ENCODE data around the gene CREG1. TPM values are rescaled to one million over a fixed set of nuclear protein-coding genes. Genes with fewer than 3 reads are reported as not detected.
"Not testable (repeated sequence)": the region's sequence is repeated elsewhere in the genome, so short reads cannot be mapped to it uniquely, and the experiment has no call there.

Gene CREG1
- polyA plus RNA-seq, 1 donor from 2014 or later: 62.9 TPM

DNA sequence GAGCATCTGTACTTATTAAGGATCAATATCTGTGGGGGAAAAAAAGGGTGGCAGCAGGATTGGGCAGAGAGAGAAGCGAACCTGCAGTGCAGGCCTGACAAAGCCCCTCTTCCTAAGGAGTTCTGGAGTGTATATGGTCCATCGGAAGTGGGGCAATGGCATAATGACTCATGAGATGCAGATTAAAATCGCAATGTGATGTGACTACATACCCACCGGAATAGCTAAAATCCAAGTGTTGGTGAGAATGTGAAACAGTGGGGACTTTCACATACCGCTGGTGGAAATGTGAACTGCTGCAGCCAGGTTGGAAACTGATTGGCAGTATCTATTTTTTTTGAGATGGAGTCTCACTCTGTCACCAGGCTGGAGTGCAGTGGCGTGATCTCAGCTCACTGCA, 8.2 kb upstream of the CREG1 start:
- H3F3A ChIP-seq (ENCODE audit: insufficient read depth, low read length, poor library complexity, severe bottlenecking): no peaks in the 10 kb centered on the region

DNA sequence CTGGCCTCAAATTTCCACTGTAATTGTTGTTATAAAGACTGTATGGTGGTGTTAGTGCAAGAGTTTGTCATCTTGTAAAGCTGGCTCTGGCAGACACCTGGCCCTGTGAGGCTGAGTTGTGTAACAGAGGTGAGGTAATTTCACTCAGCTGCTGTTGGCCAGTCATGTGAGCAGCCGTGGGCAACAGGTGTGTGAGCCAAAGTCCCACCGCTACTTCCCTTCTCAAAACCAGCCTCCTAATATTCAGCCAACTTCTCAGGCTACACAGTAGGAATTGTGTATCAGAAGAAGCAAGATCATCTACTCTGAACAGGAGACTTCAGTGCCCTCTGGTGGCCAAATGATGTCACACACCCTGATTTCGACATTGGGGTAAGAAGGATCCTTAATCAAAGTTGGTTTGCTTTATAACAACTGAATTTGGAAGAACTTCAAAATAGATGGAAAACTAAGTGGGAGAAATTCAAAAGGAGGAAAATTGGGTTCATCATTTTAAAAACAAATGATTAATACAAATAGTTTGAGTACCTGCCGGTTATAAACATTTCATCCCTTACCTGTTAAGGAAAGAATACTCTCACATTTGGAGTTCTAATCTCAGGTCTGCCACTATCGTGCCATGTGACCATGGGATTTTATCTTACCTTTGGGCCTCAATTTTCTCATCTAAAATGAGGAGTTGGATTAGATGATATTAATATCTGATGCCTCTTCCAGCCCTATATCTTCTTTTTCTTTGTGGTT, 2.6 kb upstream of the CREG1 start:
- no peak overlapping the region for H3K4me3 ChIP-seq (ENCODE audit: low read length)
- TF ChIP-seq, protein P1, sequence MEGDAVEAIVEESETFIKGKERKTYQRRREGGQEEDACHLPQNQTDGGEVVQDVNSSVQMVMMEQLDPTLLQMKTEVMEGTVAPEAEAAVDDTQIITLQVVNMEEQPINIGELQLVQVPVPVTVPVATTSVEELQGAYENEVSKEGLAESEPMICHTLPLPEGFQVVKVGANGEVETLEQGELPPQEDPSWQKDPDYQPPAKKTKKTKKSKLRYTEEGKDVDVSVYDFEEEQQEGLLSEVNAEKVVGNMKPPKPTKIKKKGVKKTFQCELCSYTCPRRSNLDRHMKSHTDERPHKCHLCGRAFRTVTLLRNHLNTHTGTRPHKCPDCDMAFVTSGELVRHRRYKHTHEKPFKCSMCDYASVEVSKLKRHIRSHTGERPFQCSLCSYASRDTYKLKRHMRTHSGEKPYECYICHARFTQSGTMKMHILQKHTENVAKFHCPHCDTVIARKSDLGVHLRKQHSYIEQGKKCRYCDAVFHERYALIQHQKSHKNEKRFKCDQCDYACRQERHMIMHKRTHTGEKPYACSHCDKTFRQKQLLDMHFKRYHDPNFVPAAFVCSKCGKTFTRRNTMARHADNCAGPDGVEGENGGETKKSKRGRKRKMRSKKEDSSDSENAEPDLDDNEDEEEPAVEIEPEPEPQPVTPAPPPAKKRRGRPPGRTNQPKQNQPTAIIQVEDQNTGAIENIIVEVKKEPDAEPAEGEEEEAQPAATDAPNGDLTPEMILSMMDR (IDR thresholded peaks at IDR 0.05; ENCODE audit: poor library complexity, severe bottlenecking): peak; percentile 77
- TF ChIP-seq TAF1 (IDR thresholded peaks at IDR 0.05; ENCODE audit: low read depth): no peak
- TF ChIP-seq RAD21 (conservative IDR thresholded peaks at IDR 0.05): peak; percentile 70
- peak; percentile 72 for TF ChIP-seq SMC3 (conservative IDR thresholded peaks at IDR 0.05; ENCODE audit: poor library complexity)
- TF ChIP-seq POLR2AphosphoS5 (IDR thresholded peaks at IDR 0.05): no peak
- no peaks in the 10 kb centered on the region for H3K9me2 ChIP-seq (ENCODE audit: insufficient read depth, low read length)
- no peaks in the 10 kb centered on the region for H3K9me3 ChIP-seq (ENCODE audit: low read length)
- H3K79me2 ChIP-seq (replicated peaks; ENCODE audit: insufficient read depth, low read length): no peaks in the 10 kb centered on the region
- no peaks in the 10 kb centered on the region for H3K27me3 ChIP-seq (ENCODE audit: insufficient read depth, low read depth, low read length)
- H4K20me1 ChIP-seq (ENCODE audit: insufficient read depth): no peaks in the 10 kb centered on the region
- H3K36me3 ChIP-seq (ENCODE audit: insufficient read depth, low read length): no peaks in the 10 kb centered on the region
- no peak overlapping the region for H3K4me2 ChIP-seq (ENCODE audit: low read length)
- H3K9ac ChIP-seq (ENCODE audit: low read length): no peak overlapping the region
- no peak overlapping the region for H3K27ac ChIP-seq (ENCODE audit: low read length)
- H3F3A ChIP-seq (ENCODE audit: insufficient read depth, low read length, poor library complexity, severe bottlenecking): no peaks in the 10 kb centered on the region
- no peak overlapping the region for H2AFZ ChIP-seq (ENCODE audit: low read depth, low read length)

More for the DNA sequence above, 8.2 kb upstream of the CREG1 start:
- Histone ChIP-seq H3K9me2 (ENCODE audit: insufficient read depth, low read length) (no peaks in the 10 kb centered on the region), H2AFZ (ENCODE audit: low read depth, low read length) (no peak overlapping the region), H3K27me3 (ENCODE audit: insufficient read depth, low read depth, low read length) (no peaks in the 10 kb centered on the region), H3K4me3 (ENCODE audit: low read length) (no peak overlapping the region), H3K27ac (ENCODE audit: low read length) (no peak overlapping the region), H3K9me3 (ENCODE audit: low read length) (no peaks in the 10 kb centered on the region), H4K20me1 (ENCODE audit: insufficient read depth) (no peaks in the 10 kb centered on the region), H3K36me3 (ENCODE audit: insufficient read depth, low read length) (no peaks in the 10 kb centered on the region), H3K9ac (ENCODE audit: low read length) (no peak overlapping the region), H3K4me2 (ENCODE audit: low read length) (no peak overlapping the region), H3K79me2 (replicated peaks; ENCODE audit: insufficient read depth, low read length) (no peaks in the 10 kb centered on the region)
- TF ChIP-seq TAF1 (IDR thresholded peaks at IDR 0.05; ENCODE audit: low read depth): no peak
- TF ChIP-seq SMC3 (conservative IDR thresholded peaks at IDR 0.05; ENCODE audit: poor library complexity): no peak
- TF ChIP-seq, protein P1 (IDR thresholded peaks at IDR 0.05; ENCODE audit: poor library complexity, severe bottlenecking): no peak
- no peak for TF ChIP-seq EZH2 (IDR thresholded peaks at IDR 0.05; ENCODE audit: borderline replicate concordance, insufficient read depth, low read length, poor library complexity, severe bottlenecking)
- TF ChIP-seq RAD21 (conservative IDR thresholded peaks at IDR 0.05): no peak

DNA sequence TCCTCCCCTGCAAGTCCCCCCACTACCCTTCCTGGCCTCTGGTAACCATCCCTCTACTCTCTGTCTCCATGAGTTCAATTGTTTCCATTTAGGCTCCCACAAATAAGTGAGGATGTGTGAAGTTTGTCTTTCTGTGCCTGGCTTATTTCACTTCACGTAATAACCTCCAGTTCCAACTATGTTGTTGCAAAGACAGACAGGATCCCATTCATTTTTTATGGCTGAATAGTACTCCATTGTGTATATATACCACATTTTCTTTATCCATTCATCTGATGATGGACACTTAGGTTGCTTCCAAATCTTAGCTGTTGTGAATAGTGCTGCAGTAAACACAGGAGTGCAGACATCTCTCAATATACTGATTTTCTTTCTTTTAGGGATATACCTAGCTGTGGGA, 1.5 kb upstream of the CREG1 start:
- H3F3A ChIP-seq (ENCODE audit: insufficient read depth, low read length, poor library complexity, severe bottlenecking); H3K9me3 ChIP-seq (ENCODE audit: low read length); H3K27me3 ChIP-seq (ENCODE audit: insufficient read depth, low read depth, low read length); H3K4me3 ChIP-seq (ENCODE audit: low read length); H3K27ac ChIP-seq (ENCODE audit: low read length); H3K9me2 ChIP-seq (ENCODE audit: insufficient read depth, low read length); H2AFZ ChIP-seq (ENCODE audit: low read depth, low read length); H3K4me2 ChIP-seq (ENCODE audit: low read length); H3K36me3 ChIP-seq (ENCODE audit: insufficient read depth, low read length); H3K9ac ChIP-seq (ENCODE audit: low read length); H4K20me1 ChIP-seq (ENCODE audit: insufficient read depth); H3K79me2 ChIP-seq (replicated peaks; ENCODE audit: insufficient read depth, low read length): not testable (repeated sequence)
